Lung (tissue), 12 donors: ENCODE results near the gene ULK4. TPM values are rescaled to one million over a fixed set of nuclear protein-coding genes. Genes with fewer than 3 reads are reported as not detected.

Source experiments
- ATAC-seq: fragments of 200-7000 bp; cut with Tn5 transposase; one replicate; pipeline ENCODE4 v1.9.1; 2020; ENCODE audit warnings: moderate number of reproducible peaks; ENCODE audit not compliant: insufficient read depth, low FRiP score
- DNase-seq, 3 donors: peaks; one replicate each; pipeline ENCODE4 v3.0.0-alpha.2; 2013 to 2017
- H3K27ac ChIP-seq, 2 donors: one replicate each; pipeline ENCODE4 v1.5.1; 2013; ENCODE audit warnings: mild to moderate bottlenecking in 2 of 2, moderate library complexity in 2 of 2, control low read depth in 1 of 2, inconsistent platforms in 1 of 2, low read depth in 1 of 2, low read length in 1 of 2
- H3K27me3 ChIP-seq, 3 donors: one replicate each; pipeline ENCODE4 v1.5.1; 2013; ENCODE audit warnings: low read length in 2 of 3; ENCODE audit not compliant: control insufficient read depth in 3 of 3, insufficient read depth in 3 of 3
- H3K36me3 ChIP-seq, 4 donors: one replicate each; pipeline ENCODE4 v1.5.1; 2013; ENCODE audit warnings: low read length in 4 of 4, mild to moderate bottlenecking in 1 of 4, moderate library complexity in 1 of 4; ENCODE audit not compliant: control insufficient read depth in 4 of 4, insufficient read depth in 4 of 4
- H3K4me1 ChIP-seq, 5 donors: one replicate each; pipeline ENCODE4 v1.5.1; 2013; ENCODE audit warnings: low read length in 5 of 5, mild to moderate bottlenecking in 2 of 5, moderate library complexity in 1 of 5; ENCODE audit not compliant: control insufficient read depth in 5 of 5, insufficient read depth in 5 of 5
- H3K4me3 ChIP-seq: one replicate; pipeline ENCODE4 v1.5.1; 2013; ENCODE audit warnings: mild to moderate bottlenecking, control low read depth, moderate library complexity
- H3K9ac ChIP-seq, 2 donors: one replicate each; pipeline ENCODE4 v1.5.1; 2013; ENCODE audit warnings: low read length in 2 of 2, control low read depth in 1 of 2; ENCODE audit not compliant: insufficient read depth in 1 of 2
- H3K9me3 ChIP-seq, 4 donors: one replicate each; pipeline ENCODE4 v1.5.1; 2013; ENCODE audit warnings: low read length in 3 of 4, mild to moderate bottlenecking in 1 of 4, moderate library complexity in 1 of 4; ENCODE audit not compliant: control insufficient read depth in 4 of 4, insufficient read depth in 3 of 4
- WGBS, 2 donors: extraction: QIAGEN DNeasy Blood & Tissue Kit; methylation state at CpG; one replicate each; pipeline ENCODE4 v1.1.7; 2013; 5-methylcytosine and 5-hydroxymethylcytosine counted together
- polyA plus RNA-seq, 2 donors: library from polyadenylated mRNA; stranded (reverse); fragments of 200-250 nt; gene quantifications; one replicate each; pipeline ENCODE4 v1.2.1, GENCODE V29; 2013
- total RNA-seq, 2 donors: library from RNA; depleted of rRNA in 1 of 2; stranded (reverse); fragments of >200 nt in 1 of 2; gene quantifications; one replicate each; pipeline ENCODE4 v1.2.1, GENCODE V29; 2014 to 2021
- TF ChIP-seq, protein P1 (sequence below): IDR thresholded peaks from 2 replicates; pipeline ENCODE4 v1.5.1; 2012; ENCODE audit warnings: mild to moderate bottlenecking; ENCODE audit errors: control extremely low read depth, extremely low read depth
- donor health status: control.
- donor health status: control.
- donor health status: Bipolar disorder and iron deficiency.
- donor health status: healthy.
- donor health status: DM: yes; HTN: yes; CAD: no.

ULK4 gene
- total and polyA plus RNA-seq, 4 donors = 2.8 to 56.0 (median 12.6) TPM

GRCh38 chr3:41241800-41242571 lies 719.9 kb downstream of the ULK4 start:
- no peak overlapping the region for H3K27ac ChIP-seq
- H3K9me3 ChIP-seq = no peaks in the 10 kb centered on the region
- no peak overlapping the region for H3K4me3 ChIP-seq
- H3K9ac ChIP-seq = no peak overlapping the region
- H3K27me3 ChIP-seq = no peaks in the 10 kb centered on the region
- ATAC-seq (no peak), DNase-seq (no peak)
- H3K36me3 ChIP-seq = peaks cover 12 to 36% (median 28%) of the 10 kb centered on the region in 4 donors
- TF ChIP-seq, protein P1, sequence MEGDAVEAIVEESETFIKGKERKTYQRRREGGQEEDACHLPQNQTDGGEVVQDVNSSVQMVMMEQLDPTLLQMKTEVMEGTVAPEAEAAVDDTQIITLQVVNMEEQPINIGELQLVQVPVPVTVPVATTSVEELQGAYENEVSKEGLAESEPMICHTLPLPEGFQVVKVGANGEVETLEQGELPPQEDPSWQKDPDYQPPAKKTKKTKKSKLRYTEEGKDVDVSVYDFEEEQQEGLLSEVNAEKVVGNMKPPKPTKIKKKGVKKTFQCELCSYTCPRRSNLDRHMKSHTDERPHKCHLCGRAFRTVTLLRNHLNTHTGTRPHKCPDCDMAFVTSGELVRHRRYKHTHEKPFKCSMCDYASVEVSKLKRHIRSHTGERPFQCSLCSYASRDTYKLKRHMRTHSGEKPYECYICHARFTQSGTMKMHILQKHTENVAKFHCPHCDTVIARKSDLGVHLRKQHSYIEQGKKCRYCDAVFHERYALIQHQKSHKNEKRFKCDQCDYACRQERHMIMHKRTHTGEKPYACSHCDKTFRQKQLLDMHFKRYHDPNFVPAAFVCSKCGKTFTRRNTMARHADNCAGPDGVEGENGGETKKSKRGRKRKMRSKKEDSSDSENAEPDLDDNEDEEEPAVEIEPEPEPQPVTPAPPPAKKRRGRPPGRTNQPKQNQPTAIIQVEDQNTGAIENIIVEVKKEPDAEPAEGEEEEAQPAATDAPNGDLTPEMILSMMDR = no peak
- no peaks in the 10 kb centered on the region for H3K4me1 ChIP-seq
- 87 to 90% methylated on average over 7 of the region's 7 CpGs for WGBS, 2 donors

DNA sequence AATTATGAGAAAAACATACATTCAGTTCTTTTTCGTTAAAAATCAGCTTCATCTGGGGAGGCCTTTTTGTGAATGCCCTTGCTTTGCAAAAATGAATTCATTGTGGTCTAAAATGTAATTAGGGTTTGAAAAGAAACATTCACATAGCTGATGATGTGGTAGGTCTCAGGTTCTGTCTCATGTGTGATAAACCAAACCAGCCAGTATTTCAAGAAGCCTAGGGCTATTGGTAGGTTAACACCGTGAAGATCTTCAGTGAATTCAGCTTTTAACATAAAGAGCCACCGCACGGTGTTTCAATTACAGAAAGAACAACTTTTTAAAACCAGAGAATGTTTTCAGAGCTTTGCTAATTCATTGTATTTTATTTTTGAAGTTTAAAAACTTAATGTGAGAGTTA lies 720.7 kb downstream of the ULK4 start:
- Histone ChIP-seq H3K9me3 (no peaks in the 10 kb centered on the region), H3K27me3 (no peaks in the 10 kb centered on the region), H3K27ac (no peak overlapping the region), H3K36me3 (peaks cover 17 to 38% (median 32%) of the 10 kb centered on the region in 4 donors), H3K4me1 (no peaks in the 10 kb centered on the region), H3K4me3 (no peak overlapping the region), H3K9ac (no peak overlapping the region)
- TF ChIP-seq, protein P1 = no peak
- ATAC-seq (no peak), DNase-seq (no peak)
- 97% methylated on average over 4 of the region's 4 CpGs for WGBS, 2 donors

DNA sequence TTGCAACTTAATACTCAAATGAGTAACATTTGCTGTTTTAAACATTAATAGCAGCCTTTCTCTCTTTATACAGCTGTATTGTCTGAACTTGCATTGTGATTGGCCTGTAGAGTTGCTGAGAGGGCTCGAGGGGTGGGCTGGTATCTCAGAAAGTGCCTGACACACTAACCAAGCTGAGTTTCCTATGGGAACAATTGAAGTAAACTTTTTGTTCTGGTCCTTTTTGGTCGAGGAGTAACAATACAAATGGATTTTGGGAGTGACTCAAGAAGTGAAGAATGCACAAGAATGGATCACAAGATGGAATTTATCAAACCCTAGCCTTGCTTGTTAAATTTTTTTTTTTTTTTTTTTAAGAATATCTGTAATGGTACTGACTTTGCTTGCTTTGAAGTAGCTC lies 722.3 kb downstream of the ULK4 start:
- TF ChIP-seq, protein P1 = no peak
- H3K4me1 ChIP-seq = no peaks in the 10 kb centered on the region
- H3K9me3 ChIP-seq = no peaks in the 10 kb centered on the region
- H3K36me3 ChIP-seq = peaks cover 20 to 49% (median 38%) of the 10 kb centered on the region in 4 donors
- ATAC-seq = no peak
- H3K27me3 ChIP-seq = no peaks in the 10 kb centered on the region
- H3K4me3 ChIP-seq = no peak overlapping the region
- DNase-seq = no peak
- H3K9ac ChIP-seq = no peak overlapping the region
- WGBS, 2 donors = 50 to 63% methylated on average over 2 of the region's 2 CpGs
- no peak overlapping the region for H3K27ac ChIP-seq
